Memory B cell (primary cell): ENCODE results near the gene PGPEP1.
"Not testable (repeated sequence)": the region's sequence is repeated elsewhere in the genome, so short reads cannot be mapped to it uniquely, and the experiment has no call there.

ENCODE experiments used
- ATAC-seq: fragments of 150-1000 bp; cut with Tn5 transposase; 2 replicates; pipeline ENCODE4 v1.10.0; 2021; ENCODE audit warnings: low read depth, mild to moderate bottlenecking, moderate library complexity
- DNase-seq, 2 donors: peaks; one replicate each; pipeline ENCODE4 v3.0.0; 2022; ENCODE audit warnings: low spot score in 2 of 2
- H3K27ac Mint-ChIP-seq: one replicate; pipeline ENCODE4 v1.8.0; 2022; ENCODE audit warnings: mild to moderate bottlenecking, moderate library complexity, mixed read lengths
- H3K27me3 Mint-ChIP-seq: one replicate; pipeline ENCODE4 v1.8.0; 2022; ENCODE audit warnings: mixed read lengths
- H3K36me3 Mint-ChIP-seq: one replicate; pipeline ENCODE4 v1.8.0; 2022; ENCODE audit warnings: mild to moderate bottlenecking, mixed read lengths
- H3K4me1 Mint-ChIP-seq: one replicate; pipeline ENCODE4 v1.8.0; 2022; ENCODE audit warnings: mixed read lengths
- H3K4me3 Mint-ChIP-seq: one replicate; pipeline ENCODE4 v1.8.0; 2022; ENCODE audit warnings: mild to moderate bottlenecking, moderate library complexity, mixed read lengths
- H3K9me3 Mint-ChIP-seq: one replicate; pipeline ENCODE4 v1.8.0; 2022; ENCODE audit warnings: mixed read lengths

The PGPEP1 gene

GRCh38 chr19:18313398-18313797 is 27.0 kb upstream of the PGPEP1 start:
- Mint-ChIP-seq H3K36me3 (peaks cover 2% of the 10 kb centered on the region), H3K27ac (no peak overlapping the region), H3K9me3 (no peaks in the 10 kb centered on the region), H3K27me3 (no peaks in the 10 kb centered on the region), H3K4me1 (peaks cover 9% of the 10 kb centered on the region), H3K4me3 (no peak overlapping the region)
- ATAC-seq, result no peak
- no peak for DNase-seq

GRCh38 chr19:18317961-18318800 is 22.2 kb upstream of the PGPEP1 start:
- Mint-ChIP-seq H3K4me3 (no peak overlapping the region), H3K27ac (peak overlapping the region; percentile 1), H3K4me1 (peaks cover 26% of the 10 kb centered on the region), H3K27me3 (no peaks in the 10 kb centered on the region), H3K36me3 (peaks cover 2% of the 10 kb centered on the region), H3K9me3 (no peaks in the 10 kb centered on the region)
- no peak for ATAC-seq
- DNase-seq, result no peak

GRCh38 chr19:18319591-18320135 is 20.7 kb upstream of the PGPEP1 start:
- H3K27ac Mint-ChIP-seq, result no peak overlapping the region
- H3K4me3 Mint-ChIP-seq, result no peak overlapping the region
- no peaks in the 10 kb centered on the region for H3K9me3 Mint-ChIP-seq
- DNase-seq, result no peak
- ATAC-seq, result no peak
- peaks cover 29% of the 10 kb centered on the region for H3K4me1 Mint-ChIP-seq
- H3K36me3 Mint-ChIP-seq, result peaks cover 2% of the 10 kb centered on the region
- no peaks in the 10 kb centered on the region for H3K27me3 Mint-ChIP-seq

- DNase-seq (no peak), ATAC-seq (no peak)
- Mint-ChIP-seq H3K9me3 (no peaks in the 10 kb centered on the region), H3K27me3 (no peaks in the 10 kb centered on the region), H3K4me3 (peak overlapping the region; percentile 81), H3K27ac (peak overlapping the region; percentile 1), H3K36me3 (peaks cover 2% of the 10 kb centered on the region), H3K4me1 (peaks cover 22% of the 10 kb centered on the region)
Observed at GRCh38 chr19:18320865-18321733, 19.3 kb upstream of the PGPEP1 start.

GRCh38 chr19:18321734-18322102 is 18.7 kb upstream of the PGPEP1 start:
- ATAC-seq (no peak), DNase-seq (no peak)
- H3K4me1 Mint-ChIP-seq, result peaks cover 22% of the 10 kb centered on the region
- peak overlapping the region; percentile 1 for H3K27ac Mint-ChIP-seq
- peak overlapping the region; percentile 81 for H3K4me3 Mint-ChIP-seq
- H3K36me3 Mint-ChIP-seq, result peaks cover 2% of the 10 kb centered on the region
- H3K9me3 Mint-ChIP-seq, result no peaks in the 10 kb centered on the region
- no peaks in the 10 kb centered on the region for H3K27me3 Mint-ChIP-seq

- ATAC-seq (no peak), DNase-seq (no peak)
- Mint-ChIP-seq H3K27ac (peak overlapping the region; percentile 1), H3K4me1 (peaks cover 22% of the 10 kb centered on the region), H3K4me3 (peak overlapping the region; percentile 81), H3K27me3 (no peaks in the 10 kb centered on the region), H3K9me3 (no peaks in the 10 kb centered on the region), H3K36me3 (peaks cover 2% of the 10 kb centered on the region)
Observed at GRCh38 chr19:18322318-18322758, 18.1 kb upstream of the PGPEP1 start.

- Mint-ChIP-seq H3K27me3 (no peaks in the 10 kb centered on the region), H3K27ac (peak within 1 kb of the TSS; percentile 91), H3K36me3 (peaks cover 2% of the 10 kb centered on the region), H3K4me1 (peaks cover 22% of the 10 kb centered on the region), H3K9me3 (no peaks in the 10 kb centered on the region), H3K4me3 (peak within 1 kb of the TSS; percentile 81)
- ATAC-seq (peak; percentile 93), DNase-seq (peak; percentile 95 to 98)
Observed at GRCh38 chr19:18322759-18323460, 17.5 kb upstream of the PGPEP1 start, which contains the start of gene LSM4. Gene LSM4 (minus strand): TSS chr19:18323076. CDS start chr19:18323020, 56 bp downstream.

GRCh38 chr19:18324373-18324731 is 16.0 kb upstream of the PGPEP1 start:
- H3K27ac Mint-ChIP-seq, DNase-seq, H3K9me3 Mint-ChIP-seq, H3K27me3 Mint-ChIP-seq, ATAC-seq, H3K4me3 Mint-ChIP-seq, H3K36me3 Mint-ChIP-seq: not testable (repeated sequence)
- peaks cover 27% of the 10 kb centered on the region for H3K4me1 Mint-ChIP-seq

- Mint-ChIP-seq H3K36me3 (no peaks in the 10 kb centered on the region), H3K9me3 (no peaks in the 10 kb centered on the region), H3K4me3 (no peak overlapping the region), H3K4me1 (peaks cover 16% of the 10 kb centered on the region), H3K27ac (no peak overlapping the region), H3K27me3 (peaks cover 4% of the 10 kb centered on the region)
- DNase-seq (no peak), ATAC-seq (no peak)
Observed at GRCh38 chr19:18326772-18327171, 13.6 kb upstream of the PGPEP1 start.

- peak overlapping the region; percentile 64 for H3K4me3 Mint-ChIP-seq
- peaks cover 4% of the 10 kb centered on the region for H3K27me3 Mint-ChIP-seq
- no peaks in the 10 kb centered on the region for H3K36me3 Mint-ChIP-seq
- H3K27ac Mint-ChIP-seq, result no peak overlapping the region
- ATAC-seq, result peak; percentile 94
- no peaks in the 10 kb centered on the region for H3K9me3 Mint-ChIP-seq
- DNase-seq, result peak; percentile 68 to 86
- peaks cover 9% of the 10 kb centered on the region for H3K4me1 Mint-ChIP-seq
Observed at GRCh38 chr19:18328340-18329034, 11.9 kb upstream of the PGPEP1 start.

- Mint-ChIP-seq H3K4me3 (no peak overlapping the region), H3K27ac (no peak overlapping the region), H3K36me3 (no peaks in the 10 kb centered on the region), H3K9me3 (no peaks in the 10 kb centered on the region), H3K27me3 (peaks cover 4% of the 10 kb centered on the region), H3K4me1 (peaks cover 9% of the 10 kb centered on the region)
- ATAC-seq (no peak), DNase-seq (no peak)
Observed at GRCh38 chr19:18329035-18329376, 11.4 kb upstream of the PGPEP1 start.

GRCh38 chr19:18330868-18331267 is 9.5 kb upstream of the PGPEP1 start:
- no peaks in the 10 kb centered on the region for H3K36me3 Mint-ChIP-seq
- H3K27me3 Mint-ChIP-seq, result peaks cover 4% of the 10 kb centered on the region
- ATAC-seq (no peak), DNase-seq (no peak)
- no peaks in the 10 kb centered on the region for H3K9me3 Mint-ChIP-seq
- H3K4me1 Mint-ChIP-seq, result peaks cover 9% of the 10 kb centered on the region
- H3K4me3 Mint-ChIP-seq, result no peak overlapping the region
- no peak overlapping the region for H3K27ac Mint-ChIP-seq

- no peak for ATAC-seq
- H3K27me3 Mint-ChIP-seq, result peaks cover 6% of the 10 kb centered on the region
- H3K9me3 Mint-ChIP-seq, result no peaks in the 10 kb centered on the region
- no peak overlapping the region for H3K4me3 Mint-ChIP-seq
- H3K4me1 Mint-ChIP-seq, result peaks cover 9% of the 10 kb centered on the region
- no peak for DNase-seq
- H3K36me3 Mint-ChIP-seq, result no peaks in the 10 kb centered on the region
- H3K27ac Mint-ChIP-seq, result no peak overlapping the region
Observed at GRCh38 chr19:18332917-18333530, 7.4 kb upstream of the PGPEP1 start.
